WI38 (cell line): Measurements from ENCODE around the gene KCNJ12.
"Not testable (repeated sequence)": the region's sequence is repeated elsewhere in the genome, so short reads cannot be mapped to it uniquely, and the experiment has no call there.

Experiments used
- H3K4me3 ChIP-seq: 2 replicates; pipeline ENCODE4 v1.5.1; 2011; ENCODE audit warnings: low read depth, mild to moderate bottlenecking, control low read depth, low read length
- TF ChIP-seq, protein P1 (sequence below): IDR thresholded peaks from 2 replicates; pipeline ENCODE4 v1.5.1; 2012; ENCODE audit warnings: low read depth, mild to moderate bottlenecking, control low read depth, low read length

The KCNJ12 gene

DNA sequence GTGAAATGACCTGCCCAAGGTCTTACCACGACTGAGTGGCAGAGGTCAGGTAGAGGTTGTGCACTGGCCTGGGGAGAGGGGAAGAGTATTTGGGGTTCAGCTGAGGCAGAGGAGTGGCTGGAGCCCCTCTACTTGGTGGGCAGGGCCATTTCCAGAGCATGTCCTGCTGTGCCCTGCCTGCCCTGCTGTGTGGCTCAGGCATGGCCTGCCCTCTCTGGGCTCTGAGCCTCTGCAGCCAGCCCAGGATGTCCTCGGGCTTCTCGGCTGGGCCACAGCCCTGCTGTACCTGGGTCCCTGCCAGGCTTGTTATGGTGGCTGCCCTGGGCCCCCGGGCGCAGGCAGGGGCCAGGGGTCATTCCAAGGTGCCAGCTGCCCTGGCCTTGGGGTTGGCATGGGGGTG is 19.6 kb downstream of the KCNJ12 start:
- no peak overlapping the region for H3K4me3 ChIP-seq
- TF ChIP-seq, protein P1, sequence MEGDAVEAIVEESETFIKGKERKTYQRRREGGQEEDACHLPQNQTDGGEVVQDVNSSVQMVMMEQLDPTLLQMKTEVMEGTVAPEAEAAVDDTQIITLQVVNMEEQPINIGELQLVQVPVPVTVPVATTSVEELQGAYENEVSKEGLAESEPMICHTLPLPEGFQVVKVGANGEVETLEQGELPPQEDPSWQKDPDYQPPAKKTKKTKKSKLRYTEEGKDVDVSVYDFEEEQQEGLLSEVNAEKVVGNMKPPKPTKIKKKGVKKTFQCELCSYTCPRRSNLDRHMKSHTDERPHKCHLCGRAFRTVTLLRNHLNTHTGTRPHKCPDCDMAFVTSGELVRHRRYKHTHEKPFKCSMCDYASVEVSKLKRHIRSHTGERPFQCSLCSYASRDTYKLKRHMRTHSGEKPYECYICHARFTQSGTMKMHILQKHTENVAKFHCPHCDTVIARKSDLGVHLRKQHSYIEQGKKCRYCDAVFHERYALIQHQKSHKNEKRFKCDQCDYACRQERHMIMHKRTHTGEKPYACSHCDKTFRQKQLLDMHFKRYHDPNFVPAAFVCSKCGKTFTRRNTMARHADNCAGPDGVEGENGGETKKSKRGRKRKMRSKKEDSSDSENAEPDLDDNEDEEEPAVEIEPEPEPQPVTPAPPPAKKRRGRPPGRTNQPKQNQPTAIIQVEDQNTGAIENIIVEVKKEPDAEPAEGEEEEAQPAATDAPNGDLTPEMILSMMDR = no peak

DNA sequence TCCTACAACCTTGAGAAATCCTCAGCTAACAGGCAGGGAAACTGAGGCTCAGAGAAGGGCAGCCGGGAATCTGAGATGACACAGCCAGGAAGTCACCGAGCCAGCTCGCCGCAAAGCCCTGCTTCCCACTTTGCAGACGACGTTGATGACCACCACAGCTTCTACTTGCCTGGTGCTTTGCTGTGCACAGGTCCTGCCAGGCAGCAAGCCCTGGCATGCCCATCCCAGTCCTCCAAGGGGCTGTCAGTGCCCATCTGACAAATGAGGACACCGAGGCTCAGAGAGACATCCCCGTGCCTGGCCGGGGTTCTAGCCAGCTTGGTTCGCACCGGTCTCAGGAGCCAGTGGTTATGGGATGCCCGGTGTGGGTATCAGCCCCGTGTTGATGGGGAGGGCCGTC is 20.1 kb downstream of the KCNJ12 start:
- TF ChIP-seq, protein P1 = no peak
- H3K4me3 ChIP-seq = no peak overlapping the region

DNA sequence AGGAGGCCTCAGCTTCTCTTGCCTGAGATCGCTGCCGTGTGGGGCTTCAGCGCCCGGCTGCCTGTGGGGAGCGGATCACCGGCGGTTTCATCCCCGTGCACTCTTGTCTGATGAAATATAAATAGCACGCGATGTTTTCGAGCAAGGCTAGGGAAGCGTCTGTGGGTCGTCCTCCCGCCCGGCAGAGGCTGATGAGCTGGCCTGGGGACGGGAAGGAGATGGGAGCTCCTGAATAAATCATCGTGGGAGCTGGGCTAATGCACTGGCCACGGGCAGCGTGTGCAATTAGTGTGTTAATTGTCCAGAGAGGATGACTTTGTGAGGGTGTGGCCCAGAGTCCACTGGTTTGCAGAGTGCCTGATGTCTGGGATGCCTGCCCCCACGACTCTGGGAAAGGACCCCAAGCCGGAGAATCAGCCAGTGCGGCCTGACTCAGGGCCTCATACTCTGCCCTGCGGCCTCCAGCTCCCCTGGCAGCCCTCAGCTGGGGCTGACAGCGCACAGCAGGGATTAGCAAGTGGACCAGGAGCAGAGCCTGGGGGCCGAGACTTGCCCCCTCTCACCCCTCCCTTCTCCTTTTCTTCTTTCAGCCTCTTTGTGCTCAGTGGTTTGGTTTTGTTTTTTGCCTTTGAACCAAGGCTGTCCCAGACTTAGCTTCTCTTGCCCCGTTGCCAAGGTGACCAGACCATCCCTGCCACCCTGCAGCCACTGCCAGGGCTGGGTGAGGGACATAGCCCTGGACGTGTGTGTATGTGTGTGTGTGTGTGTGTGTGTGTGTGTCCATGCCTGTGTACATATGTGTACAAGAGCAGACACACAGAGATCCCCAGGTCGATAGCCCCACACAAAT is 21.4 kb downstream of the KCNJ12 start:
- no peak overlapping the region for H3K4me3 ChIP-seq
- TF ChIP-seq, protein P1 = no peak

DNA sequence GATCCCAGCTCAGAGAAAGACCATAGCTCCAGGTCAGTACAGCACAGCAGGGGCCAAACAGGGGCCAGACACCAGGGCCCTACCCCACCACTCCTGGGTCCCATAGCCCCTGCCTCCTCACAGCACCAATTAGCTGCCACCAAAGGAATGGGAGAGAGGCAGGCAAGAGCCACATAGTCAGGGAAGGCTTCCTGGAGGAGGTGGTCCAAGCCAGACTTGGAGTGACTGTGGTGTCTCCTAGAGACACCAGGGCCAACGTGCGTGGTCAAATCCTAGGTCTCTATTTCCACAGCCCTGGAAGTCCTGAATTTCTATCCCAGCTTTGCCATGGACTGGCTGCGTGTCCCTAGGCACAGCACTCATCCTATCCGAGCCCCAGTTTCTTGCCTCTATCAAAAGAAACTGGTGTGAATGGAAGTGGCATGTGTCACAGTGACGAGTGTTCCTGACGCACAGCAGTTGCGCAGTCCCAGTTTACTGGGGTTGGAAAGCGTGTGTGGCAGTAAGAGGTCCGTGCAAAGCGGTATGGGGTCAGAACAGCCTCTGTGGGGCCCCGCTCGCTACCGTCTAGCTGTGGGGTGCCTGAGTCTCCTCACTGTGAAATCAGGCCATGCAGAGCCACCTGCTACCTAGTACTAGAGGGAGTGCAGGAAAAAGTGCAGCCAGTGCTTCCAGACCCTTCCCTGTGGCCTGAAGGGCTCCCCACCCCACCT is 23.5 kb downstream of the KCNJ12 start:
- H3K4me3 ChIP-seq = no peak overlapping the region
- TF ChIP-seq, protein P1 = no peak

DNA sequence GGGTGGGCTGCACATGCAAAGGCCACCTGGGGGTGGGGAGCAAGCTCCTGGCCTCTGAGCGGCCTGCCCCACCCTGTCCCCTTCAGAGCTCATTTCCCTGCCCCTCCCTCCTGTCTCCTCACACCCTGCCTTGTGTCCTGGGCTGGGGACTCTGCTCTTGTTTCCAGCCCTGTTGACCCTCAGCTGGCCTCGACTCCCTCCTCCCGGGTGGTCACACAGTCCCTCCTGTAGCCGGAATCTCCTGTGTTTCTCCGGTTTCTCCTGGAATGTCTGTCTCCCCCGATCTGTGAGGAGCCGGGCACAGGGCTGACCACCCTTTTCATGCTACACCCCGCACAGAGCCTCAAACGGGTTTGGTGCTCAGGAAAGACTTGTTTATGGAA is 24.0 kb downstream of the KCNJ12 start:
- not testable (repeated sequence) for H3K4me3 ChIP-seq

DNA sequence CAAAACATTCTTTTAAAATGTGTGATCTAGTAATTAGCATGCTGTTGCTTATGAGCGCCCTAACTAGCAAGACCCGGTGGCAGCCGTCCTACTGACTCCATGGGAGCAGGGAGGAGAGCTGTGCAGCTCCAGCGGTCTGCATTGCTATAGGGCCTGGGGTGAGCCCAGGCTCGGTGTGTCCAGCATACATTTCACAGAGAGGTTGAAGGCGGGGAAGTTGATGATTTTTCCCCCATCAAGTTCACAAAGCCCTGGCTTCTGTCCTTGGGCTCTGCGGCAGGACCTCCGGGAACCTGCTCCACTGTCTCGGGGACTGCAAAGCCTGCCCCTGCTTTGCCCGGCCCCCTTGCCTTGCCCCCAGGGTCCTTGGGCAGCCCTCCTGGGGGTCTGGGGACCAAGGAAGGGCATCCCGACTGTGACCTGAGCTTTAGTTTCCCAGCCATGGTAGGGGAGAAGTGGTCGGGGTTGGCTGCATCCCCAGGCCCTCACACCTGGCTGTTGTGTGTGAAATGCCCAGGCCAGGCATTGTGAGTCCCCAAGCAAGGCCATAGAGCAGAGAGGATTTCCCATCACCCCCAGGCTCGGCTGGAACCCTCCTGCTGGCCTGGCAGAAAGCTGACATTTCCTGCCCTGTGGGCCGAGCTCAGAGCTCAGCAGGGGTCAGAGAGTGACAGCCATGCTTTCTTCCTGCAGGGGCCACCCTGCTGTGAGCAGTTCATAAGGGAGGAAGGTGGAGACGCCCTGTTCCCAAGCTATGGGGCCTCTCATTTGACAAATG is 24.8 kb downstream of the KCNJ12 start:
- H3K4me3 ChIP-seq = no peak overlapping the region
- TF ChIP-seq, protein P1 = no peak

DNA sequence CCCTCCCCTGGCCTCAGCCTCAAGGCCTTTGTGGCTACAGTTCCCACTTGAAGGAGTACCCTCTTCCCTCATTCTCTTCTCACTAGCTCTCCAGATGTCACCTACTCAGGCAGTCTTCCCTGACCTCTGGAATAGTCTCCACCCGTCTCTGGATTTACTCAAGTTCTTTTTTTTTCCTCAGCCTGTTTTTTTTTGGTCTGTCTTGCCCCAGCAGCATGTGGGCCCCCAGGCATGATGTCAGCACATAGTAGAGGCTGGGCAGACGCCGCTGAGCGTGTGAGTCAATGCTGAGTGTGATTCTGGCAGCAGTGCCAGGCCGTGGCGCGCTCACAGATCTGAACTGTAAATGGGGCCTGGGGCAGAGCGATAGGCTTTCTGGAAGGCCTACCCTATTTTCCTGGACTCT is 26.0 kb downstream of the KCNJ12 start:
- H3K4me3 ChIP-seq = not testable (repeated sequence)

DNA sequence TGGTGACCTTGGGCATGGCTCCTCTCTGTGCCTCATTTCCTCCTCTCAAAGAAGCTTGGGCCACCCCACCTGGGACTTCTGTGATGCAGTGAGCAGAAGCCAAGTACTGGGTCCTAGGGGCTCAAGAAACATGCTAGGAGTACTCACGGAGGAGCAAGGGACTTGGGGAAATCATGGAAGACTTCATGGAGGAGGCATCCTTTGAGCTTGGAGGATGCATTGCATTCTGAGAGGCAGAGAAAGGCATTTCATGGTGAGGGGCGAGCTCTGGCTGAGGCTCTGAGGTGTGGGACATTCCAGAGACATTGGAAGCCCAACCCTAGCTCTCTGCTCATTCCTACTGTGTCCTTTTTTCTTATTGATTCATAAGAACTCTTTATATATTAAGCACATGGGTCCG is 26.8 kb downstream of the KCNJ12 start:
- not testable (repeated sequence) for H3K4me3 ChIP-seq

DNA sequence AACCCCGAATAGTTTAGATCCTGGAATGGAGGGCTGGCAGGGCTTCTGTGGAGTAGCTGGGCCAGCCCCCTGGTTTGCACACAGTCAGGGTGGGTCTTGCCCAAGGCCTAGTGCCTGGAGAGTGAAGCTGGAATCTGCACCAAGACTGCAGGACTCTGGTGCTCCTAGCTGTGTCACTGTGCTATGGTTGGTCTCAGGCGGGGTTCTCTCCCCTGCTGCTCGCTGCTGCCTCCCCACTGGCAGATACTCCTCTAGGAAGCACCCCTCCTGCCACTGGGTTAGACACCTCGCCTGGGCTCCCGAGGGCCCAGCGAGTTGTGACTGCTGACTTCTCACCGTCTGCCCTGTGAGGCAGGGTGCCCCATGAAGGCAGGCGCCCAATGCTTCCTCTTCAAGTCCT is 27.9 kb downstream of the KCNJ12 start:
- not testable (repeated sequence) for H3K4me3 ChIP-seq

DNA sequence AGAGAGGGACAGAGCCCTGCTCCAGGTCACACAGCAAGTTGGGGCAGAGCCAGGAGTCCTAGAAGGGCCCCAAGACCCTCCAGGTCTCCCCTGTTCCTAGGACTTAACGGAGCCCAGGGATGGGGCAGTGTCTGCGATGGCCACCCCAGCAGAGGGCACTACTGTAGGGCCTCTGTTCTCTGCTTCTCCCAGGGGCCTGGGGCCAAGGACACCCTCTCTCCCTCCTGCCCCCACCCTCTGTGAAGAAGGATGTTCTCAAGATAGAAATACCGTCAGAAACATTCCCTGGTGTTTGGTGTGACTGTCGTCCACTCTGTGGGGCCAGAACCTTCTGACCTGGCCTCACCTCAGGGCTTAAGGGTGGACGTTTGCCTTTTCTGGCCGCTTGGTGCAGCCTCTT is 28.4 kb downstream of the KCNJ12 start:
- H3K4me3 ChIP-seq = not testable (repeated sequence)

DNA sequence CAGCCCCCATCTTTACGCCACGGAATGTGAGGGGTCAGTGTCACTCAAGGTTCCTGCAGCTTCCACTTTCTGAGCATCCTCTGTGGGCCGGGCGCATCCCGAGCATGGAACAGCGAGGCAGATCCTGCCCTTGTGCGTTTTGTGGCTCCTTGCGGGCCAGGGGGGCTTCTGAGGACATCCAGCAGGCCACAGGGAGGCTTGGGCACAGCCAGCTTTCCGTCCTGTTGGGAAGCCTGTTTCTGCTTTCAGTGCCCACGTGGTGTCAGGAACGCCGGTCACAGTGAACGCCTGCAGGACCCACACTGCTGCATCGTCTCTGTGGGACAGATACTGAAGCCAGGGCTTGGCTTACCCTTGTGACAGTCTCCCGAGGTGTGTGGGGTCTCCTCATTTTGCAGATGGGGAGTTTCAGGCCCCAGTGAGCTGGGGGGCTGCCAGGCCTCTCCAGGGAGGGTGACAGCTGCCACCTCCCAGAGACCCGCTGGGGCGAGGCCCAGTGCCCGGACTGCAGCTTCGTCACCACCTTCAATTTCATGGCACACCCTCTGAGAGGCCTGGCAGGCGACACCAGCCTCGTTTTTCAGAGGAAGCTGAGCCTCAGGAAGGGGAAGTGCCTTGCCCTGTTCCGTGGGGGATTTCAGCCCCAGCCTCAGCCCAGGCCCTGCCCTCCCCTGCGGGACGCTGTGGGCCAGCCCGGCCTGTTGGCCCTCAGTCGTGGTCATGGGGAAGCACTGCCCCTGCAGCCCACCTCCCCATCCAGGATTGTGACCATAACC is 29.0 kb downstream of the KCNJ12 start:
- not testable (repeated sequence) for H3K4me3 ChIP-seq

DNA sequence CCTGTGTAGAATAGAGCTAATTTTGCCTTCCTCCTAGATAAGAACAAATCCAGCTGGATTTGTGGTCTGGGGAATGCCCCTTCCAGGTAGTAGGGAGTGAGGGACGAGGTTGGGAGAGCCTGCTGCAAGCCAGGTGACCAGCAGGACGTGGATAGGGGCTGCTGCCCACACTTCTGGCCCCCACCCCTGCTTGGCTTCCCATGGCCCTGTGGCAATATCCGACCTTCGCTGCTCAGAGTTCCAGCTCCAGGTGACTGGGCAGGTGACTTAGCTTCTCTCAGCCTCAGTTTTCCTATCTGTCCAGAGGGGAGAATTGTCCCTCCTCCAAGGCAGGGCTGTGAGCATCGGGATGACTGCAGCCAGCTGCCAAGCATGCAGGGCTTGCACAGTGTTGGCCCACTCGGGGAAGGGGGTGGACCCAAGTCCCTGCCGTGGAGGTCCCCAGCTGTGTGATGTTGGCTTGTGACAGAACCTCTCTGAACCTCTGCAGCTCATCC is 29.8 kb downstream of the KCNJ12 start:
- not testable (repeated sequence) for H3K4me3 ChIP-seq
